NCI-H526 (cell line): ENCODE results near the gene DCHS1.
A peak's percentile ranks its signal among the peaks of the same experiment; 100 is the strongest.

Experiments
- DNase-seq, 2 experiments: peaks; one replicate each; lab custom pipeline; 2025; lab: John Stamatoyannopoulos, UW

DCHS1 gene

DNA sequence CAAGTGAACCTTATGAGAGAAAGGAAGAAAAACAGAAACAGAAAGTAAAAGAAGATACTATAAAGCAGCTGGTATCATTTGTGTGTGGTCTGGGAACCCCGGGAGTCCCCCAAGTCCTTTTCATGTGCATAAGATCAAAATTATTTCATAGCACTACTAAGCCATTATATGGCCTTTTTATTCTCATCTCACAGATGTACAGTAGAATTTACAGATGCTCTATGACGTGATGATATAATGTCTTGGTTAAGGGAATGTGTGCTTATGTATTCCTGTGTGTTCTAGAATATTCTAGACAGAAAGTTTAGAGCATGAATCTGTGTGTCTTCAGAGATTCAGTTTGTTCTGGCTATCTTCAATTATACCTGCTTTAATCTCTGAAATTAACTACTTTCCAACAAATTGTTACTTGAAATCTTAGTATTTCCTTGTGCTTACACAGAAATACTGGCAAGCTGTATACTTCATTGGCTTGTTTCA is 27.8 kb downstream of the DCHS1 start:
- DNase-seq: no peak

DNA sequence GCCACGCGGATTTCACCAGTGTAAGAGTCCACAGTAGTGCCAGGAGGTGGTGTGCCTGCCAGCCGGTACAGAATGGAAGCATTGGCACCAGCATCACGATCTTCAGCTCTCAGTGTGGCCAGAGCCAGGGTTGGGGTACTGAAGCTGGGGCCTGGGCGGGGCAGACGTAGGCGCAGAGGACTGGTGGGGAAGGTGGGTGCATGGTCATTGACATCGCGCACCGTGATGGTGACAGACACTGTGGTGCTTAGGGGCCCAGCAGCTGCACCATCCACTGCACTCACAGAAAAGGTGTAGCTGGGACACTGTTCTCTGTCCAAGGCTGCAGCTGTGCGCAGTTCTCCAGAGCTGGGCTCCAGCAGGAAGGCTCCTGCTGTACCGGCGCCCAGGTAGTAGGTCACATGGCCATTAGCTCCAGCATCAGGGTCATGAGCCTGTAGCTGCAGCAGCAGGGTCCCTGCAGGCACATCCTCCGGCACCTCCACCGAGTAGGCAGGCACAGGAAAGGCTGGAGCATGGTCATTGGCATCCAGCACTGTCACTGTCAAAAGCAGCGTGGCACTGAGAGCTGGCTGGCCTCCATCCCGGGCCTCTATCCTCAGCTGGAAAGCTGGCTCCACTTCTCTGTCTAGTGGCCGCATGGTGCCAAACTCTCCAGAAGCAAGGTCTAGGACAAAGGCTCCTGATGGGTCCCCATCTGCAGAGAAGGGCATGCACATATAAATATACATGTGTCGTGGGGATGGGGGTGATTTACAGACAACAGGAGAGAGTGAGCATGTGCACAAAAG is 28.4 kb downstream of the DCHS1 start:
- no peak for DNase-seq

DNA sequence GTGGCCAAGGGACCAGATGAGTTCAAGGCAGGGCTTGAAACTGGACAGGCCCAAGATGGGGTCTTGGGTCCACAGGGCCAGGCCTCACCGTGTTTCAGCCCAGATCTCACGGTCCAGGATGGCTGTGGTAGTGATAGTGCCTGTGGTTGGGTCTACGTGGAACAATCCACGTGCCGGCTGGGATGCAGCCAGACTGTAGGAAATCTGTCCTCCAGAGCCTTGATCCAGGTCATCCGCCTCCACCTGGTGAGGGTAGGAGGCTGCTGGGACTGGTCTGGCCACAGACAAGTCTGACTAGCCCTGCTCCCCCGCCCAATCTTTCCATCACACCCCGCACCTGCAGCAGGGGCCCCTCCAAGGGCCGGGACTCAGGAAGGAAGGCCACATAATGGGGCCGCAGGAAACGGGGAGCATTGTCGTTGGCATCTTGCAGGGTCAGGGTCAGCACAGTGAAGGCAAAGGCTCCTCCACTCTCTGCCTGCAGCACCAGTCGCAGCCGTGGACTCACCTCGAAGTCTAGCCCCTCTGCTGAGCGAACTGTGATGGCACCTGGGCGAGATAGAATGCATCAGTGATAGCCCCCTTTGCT is 29.7 kb downstream of the DCHS1 start:
- no peak for DNase-seq

DNA sequence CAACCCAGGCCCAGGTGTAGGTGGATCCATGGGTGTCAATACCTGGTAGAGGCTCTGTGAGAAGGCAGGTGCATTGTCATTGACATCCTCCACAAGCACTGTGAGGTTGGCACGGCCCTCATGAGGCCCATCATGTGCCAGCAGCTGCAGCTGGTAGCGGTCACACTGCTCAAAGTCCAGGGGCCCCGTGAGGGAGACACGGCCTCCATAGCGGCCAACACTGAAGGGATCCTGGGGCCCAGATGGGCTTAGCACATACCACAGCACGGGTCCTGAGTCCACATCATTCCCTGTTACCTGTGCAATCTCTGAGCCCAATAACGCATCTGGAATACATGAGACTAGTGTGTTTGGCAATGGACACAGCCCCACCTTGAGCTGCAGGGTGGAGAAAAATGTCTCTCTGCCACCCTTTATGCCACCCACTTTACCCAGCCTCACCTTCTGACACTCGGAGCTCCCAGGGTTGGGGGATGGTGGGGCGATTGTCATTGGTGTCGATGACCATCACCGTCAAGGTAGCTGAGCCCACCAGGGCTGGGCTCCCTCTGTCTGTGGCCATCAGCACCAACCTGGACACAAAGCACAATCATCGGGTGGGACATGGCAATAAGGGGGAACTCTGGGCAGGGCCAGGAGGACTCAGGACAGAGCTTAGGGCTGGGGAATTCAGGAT is 30.3 kb downstream of the DCHS1 start:
- DNase-seq: no peak

- DNase-seq: no peak
Measured at GRCh38 chr11:6623391-6624363, 31.9 kb downstream of the DCHS1 start.

DNA sequence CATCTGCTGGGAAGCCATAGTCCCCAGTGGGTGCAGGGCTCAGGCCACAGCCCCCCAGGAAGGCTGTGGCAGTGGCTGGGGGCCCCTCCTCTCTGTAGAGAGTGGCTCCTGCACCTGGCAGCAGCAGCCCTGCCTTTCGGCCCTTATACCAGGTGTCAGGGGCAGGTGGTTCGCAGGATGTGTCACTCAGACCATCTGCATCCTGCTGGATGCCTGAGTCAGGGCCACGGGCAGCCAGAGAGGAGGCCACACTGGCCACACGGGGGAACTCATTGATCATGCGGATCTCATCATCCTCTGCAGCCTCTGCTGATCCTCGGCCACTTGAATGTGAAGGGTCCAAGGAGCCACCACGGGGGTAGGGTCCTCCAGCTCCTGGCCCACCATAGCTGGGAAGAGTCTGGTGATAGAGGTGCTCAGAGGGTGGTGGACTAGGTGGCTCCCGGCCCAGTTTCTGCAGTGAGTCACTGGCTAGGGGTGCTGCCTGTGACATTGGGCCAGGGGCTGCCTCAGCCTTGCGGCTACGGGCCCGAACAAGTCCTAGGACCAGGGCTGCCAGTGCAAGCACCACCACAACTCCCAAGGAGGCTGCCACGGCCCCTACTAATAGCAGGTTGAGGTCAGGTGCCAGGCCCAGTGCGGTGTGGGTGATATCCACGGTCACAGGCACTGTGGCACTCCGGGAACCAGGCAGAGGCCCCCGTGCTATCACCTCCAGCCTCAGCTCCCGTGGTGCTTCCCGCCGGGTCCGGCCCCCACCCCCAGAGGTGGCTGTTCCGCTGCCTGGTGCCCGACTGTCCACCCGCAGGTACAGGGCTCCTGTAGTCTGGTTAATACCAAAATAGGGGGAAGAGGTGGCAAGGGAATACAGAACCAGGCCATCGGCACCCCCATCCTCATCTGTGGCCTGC is 33.1 kb downstream of the DCHS1 start:
- DNase-seq: no peak

DNA sequence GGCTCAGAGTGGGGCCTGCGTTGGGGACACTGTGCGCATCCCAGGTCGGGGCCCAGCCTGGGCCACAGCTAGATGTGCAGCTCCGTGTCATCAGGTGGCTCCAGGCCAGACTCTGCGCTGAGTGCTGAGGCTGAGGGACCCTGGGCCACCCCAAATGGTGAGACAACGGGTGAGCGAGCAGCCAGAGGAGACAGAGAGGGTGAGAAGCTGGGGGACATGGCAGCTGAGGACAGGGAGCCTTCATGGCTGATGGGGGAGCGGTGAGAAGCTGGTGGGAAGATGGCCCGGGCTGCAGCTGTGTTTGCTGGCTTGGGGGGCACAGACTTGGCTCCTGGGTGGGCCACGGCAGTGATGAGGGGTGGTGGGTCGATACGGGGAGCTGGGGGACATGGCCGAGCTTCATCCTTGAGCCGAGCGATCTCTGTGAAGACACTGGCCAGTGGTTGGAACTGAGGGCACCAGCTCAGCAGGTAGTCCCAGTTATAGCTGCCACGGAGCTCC is 33.8 kb downstream of the DCHS1 start:
- DNase-seq: no peak

DNA sequence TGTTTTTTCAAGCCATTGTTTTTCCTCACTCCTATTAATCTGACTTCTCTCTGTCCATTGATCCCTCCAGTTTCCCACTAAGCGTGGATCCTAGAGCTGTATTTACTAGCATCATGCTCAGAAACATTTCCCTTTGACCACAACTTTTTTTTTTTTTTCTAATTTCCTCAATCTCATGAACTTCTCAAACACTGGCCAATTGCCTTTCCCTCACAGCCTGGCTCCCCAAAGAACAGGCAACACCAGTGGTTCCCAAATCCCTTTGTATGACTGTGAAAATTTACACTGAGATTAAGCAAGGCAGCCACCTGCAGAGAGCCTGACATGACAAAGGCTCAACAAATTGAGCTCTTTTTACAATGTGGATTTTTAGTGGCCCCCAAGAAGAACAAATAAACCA is 35.0 kb downstream of the DCHS1 start:
- no peak for DNase-seq

- peak; percentile 90 to 96 for DNase-seq
Measured at GRCh38 chr11:6619004-6619745, 36.4 kb downstream of the DCHS1 start, which contains the start of gene TPP1. TPP1 (minus strand) TSS chr11:6619422; CDS start chr11:6619400, 22 bp downstream.

DNA sequence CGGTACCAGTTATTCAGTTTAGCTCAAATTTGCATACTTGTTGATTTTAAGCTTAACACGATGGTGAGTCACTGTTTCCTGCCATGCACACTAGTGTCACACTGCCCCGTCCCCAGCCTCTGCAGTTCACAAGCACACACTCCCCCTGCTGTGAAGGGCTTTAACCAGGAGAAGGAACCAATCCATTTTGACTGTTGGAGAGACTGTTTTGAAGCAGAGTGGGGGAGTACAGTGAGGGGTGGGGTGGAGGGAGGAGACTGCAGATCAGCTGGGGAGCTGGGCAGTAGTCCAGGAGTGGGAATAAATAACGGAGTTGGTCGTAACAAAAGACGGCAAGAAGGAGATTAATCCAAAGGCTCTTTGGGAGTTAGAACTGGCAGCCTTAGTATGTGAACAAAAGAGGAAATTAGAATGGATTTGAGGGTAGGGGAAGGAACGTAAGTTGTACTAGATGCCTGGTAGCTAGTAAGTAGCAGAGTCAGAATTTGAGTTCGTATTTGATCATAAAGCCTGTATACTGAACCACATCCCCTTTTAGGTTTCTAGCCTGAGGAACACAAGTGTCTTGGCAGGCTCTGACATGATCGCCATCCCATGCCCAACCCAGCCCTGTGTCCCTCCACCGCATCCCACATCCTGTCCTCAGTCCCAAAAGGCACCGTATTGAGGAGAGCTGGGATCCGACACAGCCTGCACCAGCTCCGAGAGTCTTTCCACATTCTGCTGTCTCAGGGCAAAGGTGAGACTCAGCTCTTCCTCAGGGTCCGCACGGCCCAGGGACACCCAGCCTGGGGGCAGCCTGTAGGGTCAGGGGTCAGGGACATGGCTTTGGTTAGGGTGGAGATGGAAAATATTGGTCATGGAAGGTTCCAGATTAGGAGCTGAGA is 37.2 kb downstream of the DCHS1 start:
- no peak for DNase-seq

GRCh38 chr11:6617315-6617781 is 38.3 kb downstream of the DCHS1 start:
- DNase-seq: no peak

DNA sequence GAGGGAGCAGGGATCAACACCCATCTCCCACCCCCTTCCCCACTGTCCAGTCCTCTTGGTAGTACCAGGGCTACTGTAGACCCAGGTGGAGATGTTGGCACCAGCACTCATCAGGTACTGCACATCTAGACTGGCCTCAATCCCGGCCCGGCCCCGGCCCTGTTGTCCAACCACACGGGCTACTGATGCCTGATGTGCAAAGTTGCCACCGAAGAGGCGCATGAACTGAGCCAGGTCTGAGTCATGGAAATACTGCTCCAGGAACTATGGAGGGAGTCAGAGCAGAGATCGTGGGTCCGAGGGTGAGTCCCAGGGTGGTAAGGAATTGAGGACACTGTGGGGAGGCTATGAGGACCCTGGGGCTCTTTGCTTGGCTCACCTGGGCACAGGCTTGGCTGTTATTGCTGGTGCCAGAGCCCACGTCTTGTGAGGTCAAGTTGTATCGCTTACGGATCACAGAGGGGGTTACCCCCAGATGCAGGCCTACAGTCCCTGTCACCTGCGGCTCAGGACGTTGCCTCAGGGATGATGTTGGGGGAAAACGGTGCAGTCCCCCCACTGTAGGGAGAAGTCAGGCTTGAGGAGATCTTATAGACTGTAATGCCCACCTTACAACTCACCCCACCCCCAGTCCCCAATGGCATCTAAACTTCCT is 38.9 kb downstream of the DCHS1 start:
- no peak for DNase-seq

DNA sequence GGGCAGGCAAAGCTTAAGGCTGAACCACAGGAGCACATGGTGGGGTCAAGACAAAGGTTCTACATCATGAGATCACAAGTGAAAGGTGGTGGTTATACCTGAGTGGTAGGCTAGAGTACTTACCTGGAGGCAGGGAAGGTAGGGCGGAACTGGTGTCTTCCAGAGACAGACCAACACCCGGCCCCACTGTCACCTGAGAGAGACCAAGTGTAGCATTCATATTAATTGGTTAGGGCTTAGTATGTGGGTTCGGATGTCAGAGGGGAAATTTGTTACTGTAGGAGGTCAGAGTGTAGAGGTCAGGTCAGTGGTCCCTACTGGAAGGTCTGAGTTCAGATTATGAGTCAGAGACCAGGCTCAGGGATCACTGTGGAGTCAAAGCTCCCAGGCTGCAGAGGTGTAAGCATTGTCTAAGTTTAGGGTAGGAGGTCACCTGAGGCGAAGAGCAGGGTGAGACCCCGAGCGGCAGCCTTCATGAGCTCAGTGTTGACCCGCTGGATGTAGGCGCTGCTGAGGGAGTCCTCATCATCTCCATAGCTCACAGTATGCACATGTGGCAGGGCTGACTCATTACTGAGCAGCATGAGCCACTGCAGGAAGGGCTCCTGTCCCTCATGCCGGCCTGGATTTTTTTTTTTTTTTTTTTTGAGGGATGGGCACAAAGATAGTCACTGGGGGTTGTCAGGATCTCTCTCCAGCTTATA is 39.6 kb downstream of the DCHS1 start:
- no peak for DNase-seq

DNA sequence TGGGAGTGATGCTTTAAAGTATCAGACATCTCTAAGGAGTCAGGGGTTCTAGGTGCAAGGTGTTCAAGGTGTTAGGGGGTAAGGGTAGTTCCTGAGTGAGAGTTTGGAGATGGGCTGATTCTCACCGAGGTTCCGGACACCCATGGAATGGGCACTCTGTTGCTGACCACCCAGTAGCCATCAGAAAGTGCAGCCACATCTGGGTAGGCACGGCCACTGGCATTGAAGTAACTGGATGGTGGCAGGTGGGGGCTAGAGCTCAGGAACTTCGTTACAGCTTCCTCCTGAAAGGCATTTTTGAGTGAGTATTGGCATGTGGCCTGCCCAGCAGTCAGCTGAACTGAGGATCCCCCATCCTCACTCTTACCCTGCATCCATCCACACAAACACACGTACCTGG is 40.6 kb downstream of the DCHS1 start:
- no peak for DNase-seq

DNA sequence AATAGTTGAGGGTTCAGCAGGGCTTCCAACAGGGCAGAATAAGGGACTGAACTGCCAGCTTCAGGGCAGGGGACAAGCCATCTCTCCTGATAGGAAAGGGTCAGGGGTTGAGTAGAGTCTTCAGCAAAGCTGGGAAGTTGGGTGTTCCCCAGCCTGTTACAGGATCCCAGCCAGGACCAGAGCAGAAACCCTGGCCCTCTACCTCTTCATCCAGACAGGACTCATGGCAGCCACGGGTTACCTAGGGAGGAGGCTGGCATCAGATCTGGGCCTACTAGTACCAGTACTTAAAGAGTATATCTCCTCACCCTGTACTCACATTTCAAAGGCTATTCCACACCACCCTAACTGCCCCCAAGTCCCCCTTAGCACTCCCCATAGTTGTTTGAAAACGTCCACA is 41.2 kb downstream of the DCHS1 start:
- no peak for DNase-seq

GRCh38 chr11:6613496-6613895 is 42.1 kb downstream of the DCHS1 start:
- DNase-seq: no peak
